Measurements from ENCODE around the gene TIMM23.
A peak's percentile ranks its signal among the peaks of the same experiment; 100 is the strongest.

The TIMM23 gene

GRCh38 chr10:46019177-46019528, 46.9 kb downstream of the TIMM23 start:
- in situ Hi-C loops (cut with MboI; ENCODE audit: low pct_unique_long_range_greater_than_20kb, low sequenced_read_pairs, unreplicated experiment), result no loop called here
- TF ChIP-seq CTCF (IDR thresholded peaks at IDR 0.05; ENCODE audit: extremely low read depth, insufficient read depth, missing control alignments), result no peak
- DNase-seq (ENCODE audit: low spot score), result no peak

- no peak for TF ChIP-seq CTCF (IDR thresholded peaks at IDR 0.05; ENCODE audit: extremely low read depth, insufficient read depth, missing control alignments)
- DNase-seq (ENCODE audit: low spot score), result no peak
- in situ Hi-C loops (cut with MboI; ENCODE audit: low pct_unique_long_range_greater_than_20kb, low sequenced_read_pairs, unreplicated experiment), result loop anchor here (10.0 kb wide), 1 partner anchor 765 kb away; no protein-coding TSS in a partner anchor
Observed at GRCh38 chr10:46019569-46020343, 47.5 kb downstream of the TIMM23 start.

- in situ Hi-C loops (cut with MboI; ENCODE audit: low pct_unique_long_range_greater_than_20kb, low sequenced_read_pairs, unreplicated experiment), result loop anchor here (10.0 kb wide), 1 partner anchor 766 kb away; no protein-coding TSS in a partner anchor
- TF ChIP-seq CTCF (IDR thresholded peaks at IDR 0.05; ENCODE audit: extremely low read depth, insufficient read depth, missing control alignments), result no peak
Observed at GRCh38 chr10:46020344-46020657, 48.0 kb downstream of the TIMM23 start.

GRCh38 chr10:46022978-46023702, 50.9 kb downstream of the TIMM23 start:
- DNase-seq (ENCODE audit: low spot score), result peak; percentile 84
- peak; percentile 48 for TF ChIP-seq CTCF (IDR thresholded peaks at IDR 0.05; ENCODE audit: extremely low read depth, insufficient read depth, missing control alignments)
- in situ Hi-C loops (cut with MboI; ENCODE audit: low pct_unique_long_range_greater_than_20kb, low sequenced_read_pairs, unreplicated experiment), result loop anchor here (10.0 kb wide), 1 partner anchor 768 kb away; no protein-coding TSS in a partner anchor

More at GRCh38 chr10:46020344-46020657, 48.0 kb downstream of the TIMM23 start:
- DNase-seq (ENCODE audit: low spot score), result no peak

GRCh38 chr10:46024948-46025347, 52.7 kb downstream of the TIMM23 start:
- in situ Hi-C loops (cut with MboI; ENCODE audit: low pct_unique_long_range_greater_than_20kb, low sequenced_read_pairs, unreplicated experiment), result loop anchor here (10.0 kb wide), 1 partner anchor 770 kb away; no protein-coding TSS in a partner anchor
- DNase-seq (ENCODE audit: low spot score), result no peak
- TF ChIP-seq CTCF (IDR thresholded peaks at IDR 0.05; ENCODE audit: extremely low read depth, insufficient read depth, missing control alignments), result no peak

GRCh38 chr10:46025406-46025805, 53.1 kb downstream of the TIMM23 start:
- no peak for DNase-seq (ENCODE audit: low spot score)
- no peak for TF ChIP-seq CTCF (IDR thresholded peaks at IDR 0.05; ENCODE audit: extremely low read depth, insufficient read depth, missing control alignments)
- in situ Hi-C loops (cut with MboI; ENCODE audit: low pct_unique_long_range_greater_than_20kb, low sequenced_read_pairs, unreplicated experiment), result loop anchor here (10.0 kb wide), 1 partner anchor 771 kb away; no protein-coding TSS in a partner anchor
